Peyer's patch (tissue), 4 donors: ENCODE data around the gene ATP2B2. TPM values are rescaled to one million over a fixed set of nuclear protein-coding genes. Genes with fewer than 3 reads are reported as not detected.

Experiments used
- DNase-seq, 3 donors: peaks; one replicate each; pipeline ENCODE4 v3.0.0-alpha.2; 2017 to 2019
- H3K27ac ChIP-seq, 4 donors: fragments of 200-600 bp; sonication (generic); one replicate each; pipeline ENCODE4 v1.5.1; 2016 to 2019
- H3K27me3 ChIP-seq, 2 donors: fragments of 200-600 bp; sonication (generic); one replicate each; pipeline ENCODE4 v1.5.1; 2019
- H3K36me3 ChIP-seq, 3 donors: fragments of 200-600 bp; sonication (generic); one replicate each; pipeline ENCODE4 v1.5.1; 2016 to 2019
- H3K4me1 ChIP-seq, 4 donors: fragments of 200-600 bp; sonication (generic); one replicate each; pipeline ENCODE4 v1.5.1; 2016 to 2019
- H3K4me3 ChIP-seq, 4 donors: fragments of 200-600 bp; sonication (generic); 1 replicate in 3 of 4; 2 replicates in 1 of 4; pipeline ENCODE4 v1.5.1; 2016 to 2019; ENCODE audit warnings: mild to moderate bottlenecking in 1 of 4
- H3K9me3 ChIP-seq, 4 donors: fragments of 200-600 bp; sonication (generic); one replicate each; pipeline ENCODE4 v1.5.1; 2016 to 2019; ENCODE audit warnings: mild to moderate bottlenecking in 1 of 4
- CTCF ChIP-seq, 6 experiments: fragments of 450-650 bp in 4 of 6; fragments of 200-600 bp in 2 of 6; sonication (generic) in 1 of 6; IDR thresholded peaks; one replicate each; pipeline ENCODE4 v1.5.1; 2017 to 2019; ENCODE audit warnings: antibody characterized with exemption in 6 of 6, mild to moderate bottlenecking in 3 of 6, moderate library complexity in 1 of 6
- POLR2A ChIP-seq, 2 donors: fragments of 450-650 bp; IDR thresholded peaks; one replicate each; pipeline ENCODE4 v1.5.1; 2017; ENCODE audit warnings: antibody characterized with exemption in 2 of 2, mild to moderate bottlenecking in 2 of 2, moderate library complexity in 2 of 2
- total RNA-seq, 4 donors: library from RNA; depleted of rRNA; stranded (reverse); fragments of >200 nt; gene quantifications; one replicate each; pipeline ENCODE4 v1.1.0, GENCODE V29; 2016

ATP2B2 gene
- total RNA-seq, 4 donors from 2014 or later = not detected

GRCh38 chr3:10381336-10381735 is 124.0 kb downstream of the ATP2B2 start:
- no peaks in the 10 kb centered on the region for H3K27me3 ChIP-seq
- no peaks in the 10 kb centered on the region for H3K36me3 ChIP-seq
- no peak overlapping the region for H3K4me3 ChIP-seq
- no peaks in the 10 kb centered on the region for H3K4me1 ChIP-seq
- no peak overlapping the region for H3K27ac ChIP-seq
- TF ChIP-seq POLR2A (IDR thresholded peaks at IDR 0.05) (no peak), CTCF (IDR thresholded peaks at IDR 0.05) (no peak)
- H3K9me3 ChIP-seq = no peaks in the 10 kb centered on the region
- DNase-seq = no peak

GRCh38 chr3:10380906-10381305 is 124.5 kb downstream of the ATP2B2 start:
- H3K27me3 ChIP-seq = no peaks in the 10 kb centered on the region
- no peak for DNase-seq
- H3K4me1 ChIP-seq = no peaks in the 10 kb centered on the region
- no peaks in the 10 kb centered on the region for H3K9me3 ChIP-seq
- no peak overlapping the region for H3K27ac ChIP-seq
- H3K36me3 ChIP-seq = no peaks in the 10 kb centered on the region
- H3K4me3 ChIP-seq = no peak overlapping the region
- TF ChIP-seq POLR2A (IDR thresholded peaks at IDR 0.05) (no peak), CTCF (IDR thresholded peaks at IDR 0.05) (no peak)

- no peak for DNase-seq
- no peak overlapping the region for H3K4me3 ChIP-seq
Measured at GRCh38 chr3:10379961-10380360, 125.4 kb downstream of the ATP2B2 start.

GRCh38 chr3:10379161-10379560 is 126.2 kb downstream of the ATP2B2 start:
- Histone ChIP-seq H3K9me3 (no peaks in the 10 kb centered on the region), H3K27me3 (no peaks in the 10 kb centered on the region), H3K4me3 (no peak overlapping the region), H3K4me1 (no peaks in the 10 kb centered on the region), H3K27ac (no peak overlapping the region), H3K36me3 (no peaks in the 10 kb centered on the region)
- peak in 1 of 3 donors; percentile 21 for DNase-seq
- TF ChIP-seq CTCF (IDR thresholded peaks at IDR 0.05) = no peak
- no peak for TF ChIP-seq POLR2A (IDR thresholded peaks at IDR 0.05)

More at GRCh38 chr3:10379961-10380360, 125.4 kb downstream of the ATP2B2 start:
- TF ChIP-seq CTCF (IDR thresholded peaks at IDR 0.05) = no peak
- TF ChIP-seq POLR2A (IDR thresholded peaks at IDR 0.05) = no peak
- no peak overlapping the region for H3K27ac ChIP-seq
- no peaks in the 10 kb centered on the region for H3K4me1 ChIP-seq
- H3K9me3 ChIP-seq = no peaks in the 10 kb centered on the region
- no peaks in the 10 kb centered on the region for H3K27me3 ChIP-seq
- no peaks in the 10 kb centered on the region for H3K36me3 ChIP-seq

- no peak overlapping the region for H3K4me3 ChIP-seq
- no peaks in the 10 kb centered on the region for H3K9me3 ChIP-seq
- H3K27me3 ChIP-seq = no peaks in the 10 kb centered on the region
- H3K36me3 ChIP-seq = no peaks in the 10 kb centered on the region
- no peak for DNase-seq
- H3K4me1 ChIP-seq = no peaks in the 10 kb centered on the region
- TF ChIP-seq CTCF (IDR thresholded peaks at IDR 0.05) (no peak), POLR2A (IDR thresholded peaks at IDR 0.05) (no peak)
- H3K27ac ChIP-seq = no peak overlapping the region
Measured at GRCh38 chr3:10378742-10379141, 126.6 kb downstream of the ATP2B2 start.

- Histone ChIP-seq H3K27me3 (no peaks in the 10 kb centered on the region), H3K4me3 (no peak overlapping the region), H3K9me3 (no peaks in the 10 kb centered on the region), H3K27ac (no peak overlapping the region), H3K36me3 (no peaks in the 10 kb centered on the region), H3K4me1 (no peaks in the 10 kb centered on the region)
- TF ChIP-seq CTCF (IDR thresholded peaks at IDR 0.05) = no peak
- no peak for TF ChIP-seq POLR2A (IDR thresholded peaks at IDR 0.05)
- no peak for DNase-seq
Measured at GRCh38 chr3:10378246-10378645, 127.1 kb downstream of the ATP2B2 start.
